Activated CD8-positive, alpha-beta T cell treated with anti-CD3 and anti-CD28 coated beads for 36 hours (primary cell): ENCODE data around the gene MROH9. TPM values are rescaled to one million over a fixed set of nuclear protein-coding genes. Genes with fewer than 3 reads are reported as not detected.

Source experiments
- ATAC-seq: fragments of 200-7000 bp; cut with Tn5 transposase; one replicate; pipeline ENCODE4 v1.10.0; 2021; ENCODE audit warnings: mild to moderate bottlenecking, moderate library complexity
- CTCF ChIA-PET: fragments of 350-600 bp; sonication (Branson Sonifier 250); formaldehyde crosslinking; loops from one replicate; lab custom pipeline; 2021; ENCODE audit warnings: antibody characterized with exemption; lab: Charles Lee
- POLR2A ChIA-PET: fragments of 350-600 bp; sonication (Branson Sonifier 250); formaldehyde crosslinking; loops from one replicate; lab custom pipeline; 2021; ENCODE audit warnings: antibody characterized with exemption; lab: Charles Lee
- DNase-seq: peaks from one replicate; pipeline ENCODE4 v3.0.0-alpha.2; 2020
- H3K27ac Mint-ChIP-seq: one replicate; pipeline ENCODE4 v1.8.0; 2021; ENCODE audit warnings: mild to moderate bottlenecking, mixed read lengths
- H3K27me3 Mint-ChIP-seq: one replicate; pipeline ENCODE4 v1.8.0; 2021; ENCODE audit warnings: mixed read lengths
- H3K36me3 Mint-ChIP-seq: one replicate; pipeline ENCODE4 v1.8.0; 2021; ENCODE audit warnings: low read depth, mixed read lengths
- H3K4me1 Mint-ChIP-seq: one replicate; pipeline ENCODE4 v1.8.0; 2021; ENCODE audit warnings: low read depth, mixed read lengths
- H3K4me3 Mint-ChIP-seq: one replicate; pipeline ENCODE4 v1.8.0; 2021; ENCODE audit warnings: mild to moderate bottlenecking, moderate library complexity, mixed read lengths
- H3K9me3 Mint-ChIP-seq: one replicate; pipeline ENCODE4 v1.8.0; 2021; ENCODE audit warnings: mixed read lengths
- intact Hi-C: fragments of 100-400 bp; cut with micrococcal nuclease; formaldehyde crosslinking; loops from one replicate; pipeline ENCODE4 v1.10.0; 2022
- total RNA-seq, 2 experiments: library from RNA; stranded (reverse); gene quantifications; one replicate each; pipeline ENCODE4 v1.2.3, GENCODE V29; 2021
- TF ChIP-seq, protein P1 (sequence below): fragments of 200-600 bp; IDR thresholded peaks from one replicate; pipeline ENCODE4 v1.8.0; 2022; ENCODE audit warnings: antibody characterized with exemption, mild to moderate bottlenecking

MROH9 gene
- total RNA-seq, 2 experiments from 2014 or later, result not detected

DNA sequence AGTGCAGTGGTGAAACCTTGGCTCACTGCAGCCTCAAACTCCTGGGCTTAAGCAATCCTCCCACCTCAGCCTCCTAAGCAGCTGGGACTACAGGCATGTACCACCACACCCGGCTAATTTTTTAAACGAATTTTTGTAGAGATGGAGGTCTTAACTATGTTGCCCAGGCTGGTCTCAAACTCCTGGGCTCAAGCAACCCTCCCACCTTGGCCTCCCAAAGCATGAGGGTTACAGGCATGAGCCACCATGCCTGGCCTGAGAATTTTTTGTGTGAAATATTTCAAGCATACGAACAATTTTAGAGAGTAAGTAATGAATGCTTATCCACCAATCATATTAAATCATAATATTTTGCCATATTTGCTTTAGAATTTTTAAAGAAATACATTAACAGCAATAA lies 51.6 kb downstream of the MROH9 start:
- no peaks in the 10 kb centered on the region for H3K4me1 Mint-ChIP-seq
- peaks cover 2% of the 10 kb centered on the region for H3K27me3 Mint-ChIP-seq
- ATAC-seq (no peak), DNase-seq (no peak)
- no peak overlapping the region for H3K4me3 Mint-ChIP-seq
- TF ChIP-seq, protein P1, sequence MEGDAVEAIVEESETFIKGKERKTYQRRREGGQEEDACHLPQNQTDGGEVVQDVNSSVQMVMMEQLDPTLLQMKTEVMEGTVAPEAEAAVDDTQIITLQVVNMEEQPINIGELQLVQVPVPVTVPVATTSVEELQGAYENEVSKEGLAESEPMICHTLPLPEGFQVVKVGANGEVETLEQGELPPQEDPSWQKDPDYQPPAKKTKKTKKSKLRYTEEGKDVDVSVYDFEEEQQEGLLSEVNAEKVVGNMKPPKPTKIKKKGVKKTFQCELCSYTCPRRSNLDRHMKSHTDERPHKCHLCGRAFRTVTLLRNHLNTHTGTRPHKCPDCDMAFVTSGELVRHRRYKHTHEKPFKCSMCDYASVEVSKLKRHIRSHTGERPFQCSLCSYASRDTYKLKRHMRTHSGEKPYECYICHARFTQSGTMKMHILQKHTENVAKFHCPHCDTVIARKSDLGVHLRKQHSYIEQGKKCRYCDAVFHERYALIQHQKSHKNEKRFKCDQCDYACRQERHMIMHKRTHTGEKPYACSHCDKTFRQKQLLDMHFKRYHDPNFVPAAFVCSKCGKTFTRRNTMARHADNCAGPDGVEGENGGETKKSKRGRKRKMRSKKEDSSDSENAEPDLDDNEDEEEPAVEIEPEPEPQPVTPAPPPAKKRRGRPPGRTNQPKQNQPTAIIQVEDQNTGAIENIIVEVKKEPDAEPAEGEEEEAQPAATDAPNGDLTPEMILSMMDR, result no peak
- H3K27ac Mint-ChIP-seq, result no peak overlapping the region
- H3K9me3 Mint-ChIP-seq, result no peaks in the 10 kb centered on the region
- ChIA-PET POLR2A (no interaction called here), CTCF (interaction anchor here (0.9 kb wide), 1 partner anchor 58 kb away, joined by 3 read pairs; no protein-coding TSS in a partner anchor)
- no peaks in the 10 kb centered on the region for H3K36me3 Mint-ChIP-seq
- intact Hi-C loops, result no loop called here

DNA sequence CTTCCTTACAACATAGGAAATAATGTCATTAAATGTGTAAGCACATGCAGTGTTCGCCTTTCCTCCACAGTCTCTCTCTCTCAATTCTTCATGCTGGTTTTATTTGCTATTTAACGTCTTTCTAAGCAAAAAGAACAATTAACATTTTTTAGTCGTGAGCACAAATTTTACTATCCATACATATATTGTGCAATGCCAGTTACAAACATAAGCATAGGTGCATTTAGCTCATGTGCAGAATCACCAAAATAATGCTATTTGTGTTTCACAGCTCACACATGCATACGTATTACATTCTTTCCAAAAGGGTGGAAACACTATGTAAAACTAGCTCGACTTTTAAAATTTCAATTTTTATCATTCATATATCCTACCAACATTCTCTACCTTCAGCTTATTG lies 52.1 kb downstream of the MROH9 start:
- intact Hi-C loops, result no loop called here
- peaks cover 2% of the 10 kb centered on the region for H3K27me3 Mint-ChIP-seq
- H3K27ac Mint-ChIP-seq, result no peak overlapping the region
- no peak overlapping the region for H3K4me3 Mint-ChIP-seq
- ATAC-seq (no peak), DNase-seq (no peak)
- CTCF ChIA-PET, result interaction anchor here (0.9 kb wide), 1 partner anchor 58 kb away, joined by 3 read pairs; no protein-coding TSS in a partner anchor
- no peaks in the 10 kb centered on the region for H3K9me3 Mint-ChIP-seq
- no peaks in the 10 kb centered on the region for H3K36me3 Mint-ChIP-seq
- TF ChIP-seq, protein P1, result no peak
- no peaks in the 10 kb centered on the region for H3K4me1 Mint-ChIP-seq
- POLR2A ChIA-PET, result no interaction called here

DNA sequence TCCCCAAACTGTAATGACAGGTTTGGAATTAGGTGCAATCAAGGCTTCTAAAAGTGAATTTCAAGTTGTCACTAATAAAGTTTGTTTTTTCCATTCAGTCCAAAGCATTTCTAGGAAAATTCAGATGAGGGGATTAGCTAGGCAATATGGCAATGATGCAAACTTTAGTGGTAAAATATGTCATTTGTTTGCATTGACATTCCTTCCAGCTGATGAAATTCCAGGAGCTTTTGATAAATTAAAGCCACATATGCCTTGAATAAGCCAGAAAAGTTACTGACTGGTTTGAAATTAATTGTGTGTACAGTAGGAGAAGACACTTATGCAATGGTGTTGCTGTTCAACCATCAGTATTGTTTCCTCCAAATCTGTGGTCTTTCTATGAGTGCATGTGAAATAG lies 57.8 kb downstream of the MROH9 start:
- ATAC-seq, result no peak

DNA sequence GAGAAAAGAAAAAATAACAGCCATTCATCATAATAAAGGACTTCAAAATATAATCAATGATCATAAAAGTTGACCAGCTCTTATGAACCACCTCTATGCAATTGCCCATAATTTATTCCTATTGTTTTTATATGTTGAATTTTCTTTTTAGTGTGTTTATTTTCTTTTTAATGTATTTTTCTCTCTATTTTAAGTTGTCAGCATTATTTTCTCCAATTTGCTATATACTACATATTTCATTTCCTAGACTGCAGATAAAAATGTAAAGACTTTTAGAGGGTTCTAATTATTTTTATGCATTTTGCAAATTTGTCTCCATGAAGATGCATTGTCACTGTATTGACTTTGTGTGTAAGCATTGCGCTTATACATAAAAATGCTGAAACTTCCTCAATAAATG lies 58.4 kb downstream of the MROH9 start:
- H3K4me3 Mint-ChIP-seq, result no peak overlapping the region
- DNase-seq (no peak), ATAC-seq (no peak)
- H3K9me3 Mint-ChIP-seq, result no peaks in the 10 kb centered on the region
- TF ChIP-seq, protein P1, result no peak
- ChIA-PET POLR2A (interaction anchor here (0.6 kb wide), 1 partner anchor 129 kb away, joined by 3 read pairs; no protein-coding TSS in a partner anchor), CTCF (no interaction called here)
- peaks cover 2% of the 10 kb centered on the region for H3K27me3 Mint-ChIP-seq
- no peak overlapping the region for H3K27ac Mint-ChIP-seq
- no peaks in the 10 kb centered on the region for H3K36me3 Mint-ChIP-seq
- intact Hi-C loops, result no loop called here
- no peaks in the 10 kb centered on the region for H3K4me1 Mint-ChIP-seq

More for the DNA sequence above, 57.8 kb downstream of the MROH9 start:
- no peaks in the 10 kb centered on the region for H3K36me3 Mint-ChIP-seq
- TF ChIP-seq, protein P1, result no peak
- intact Hi-C loops, result no loop called here
- no peak overlapping the region for H3K4me3 Mint-ChIP-seq
- no peaks in the 10 kb centered on the region for H3K4me1 Mint-ChIP-seq
- CTCF ChIA-PET, result no interaction called here
- POLR2A ChIA-PET, result no interaction called here
- H3K9me3 Mint-ChIP-seq, result no peaks in the 10 kb centered on the region
- no peak for DNase-seq
- H3K27ac Mint-ChIP-seq, result no peak overlapping the region
- H3K27me3 Mint-ChIP-seq, result peaks cover 2% of the 10 kb centered on the region

DNA sequence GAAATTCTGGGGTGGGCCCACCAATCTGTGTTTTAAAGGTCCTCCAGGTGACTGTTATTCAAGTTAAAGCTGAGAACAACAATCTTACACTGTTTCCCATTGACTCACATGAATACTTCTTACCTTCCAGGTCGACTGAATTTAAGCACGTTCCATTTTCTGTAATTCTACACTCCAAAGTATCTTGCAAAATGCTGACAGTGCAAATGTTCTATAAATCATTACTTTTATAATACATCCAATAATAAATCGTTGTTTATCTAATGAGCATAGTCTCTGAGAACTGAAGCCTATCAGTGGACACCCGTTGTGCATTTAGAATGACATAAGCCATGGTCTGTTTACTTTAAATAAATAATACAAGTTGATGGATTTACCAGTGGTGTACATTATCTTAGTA lies 79.5 kb downstream of the MROH9 start:
- ChIA-PET CTCF (no interaction called here), POLR2A (no interaction called here)
- no peak overlapping the region for H3K4me3 Mint-ChIP-seq
- intact Hi-C loops, result no loop called here
- H3K36me3 Mint-ChIP-seq, result no peaks in the 10 kb centered on the region
- H3K27me3 Mint-ChIP-seq, result peaks cover 8% of the 10 kb centered on the region
- ATAC-seq, result no peak
- TF ChIP-seq, protein P1, result no peak
- H3K27ac Mint-ChIP-seq, result no peak overlapping the region
- H3K4me1 Mint-ChIP-seq, result no peaks in the 10 kb centered on the region
- H3K9me3 Mint-ChIP-seq, result no peaks in the 10 kb centered on the region
- DNase-seq, result no peak
